ENCODE data around the gene OSGEP.

DNA sequence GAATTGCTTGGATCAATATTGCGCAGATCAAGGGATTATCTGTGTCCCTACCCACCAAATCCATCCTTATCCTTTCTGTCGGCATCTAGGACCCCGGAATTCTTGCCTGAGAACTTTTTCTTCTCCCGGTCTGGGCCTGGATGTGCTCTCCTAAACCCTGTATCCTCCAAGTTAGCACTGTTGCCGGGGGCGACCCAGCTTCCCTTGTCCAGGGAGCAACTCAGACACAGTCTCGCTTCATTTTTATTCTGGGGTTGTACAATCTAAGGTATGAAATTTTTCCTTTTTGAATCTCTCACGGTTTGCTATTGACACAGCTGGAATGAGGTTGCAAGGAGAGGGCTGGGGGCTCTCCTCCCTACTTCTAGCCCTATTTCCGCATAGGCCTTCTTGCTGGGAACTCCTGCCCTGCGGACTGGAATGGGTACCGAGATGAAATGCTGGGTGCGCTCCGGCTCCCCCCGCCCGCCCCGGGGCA is 14.2 kb upstream of the OSGEP start:
- no peak for TF ChIP-seq ELF4 (IDR thresholded peaks at IDR 0.05)
- TF ChIP-seq FOXK2 (IDR thresholded peaks at IDR 0.05) = no peak
- TF ChIP-seq, protein P1, sequence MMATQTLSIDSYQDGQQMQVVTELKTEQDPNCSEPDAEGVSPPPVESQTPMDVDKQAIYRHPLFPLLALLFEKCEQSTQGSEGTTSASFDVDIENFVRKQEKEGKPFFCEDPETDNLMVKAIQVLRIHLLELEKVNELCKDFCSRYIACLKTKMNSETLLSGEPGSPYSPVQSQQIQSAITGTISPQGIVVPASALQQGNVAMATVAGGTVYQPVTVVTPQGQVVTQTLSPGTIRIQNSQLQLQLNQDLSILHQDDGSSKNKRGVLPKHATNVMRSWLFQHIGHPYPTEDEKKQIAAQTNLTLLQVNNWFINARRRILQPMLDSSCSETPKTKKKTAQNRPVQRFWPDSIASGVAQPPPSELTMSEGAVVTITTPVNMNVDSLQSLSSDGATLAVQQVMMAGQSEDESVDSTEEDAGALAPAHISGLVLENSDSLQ (IDR thresholded peaks at IDR 0.05) = no peak
- TF ChIP-seq SP1 (IDR thresholded peaks at IDR 0.05) = no peak
- TF ChIP-seq HDGF (IDR thresholded peaks at IDR 0.05; ENCODE audit: borderline replicate concordance) = no peak
- TF ChIP-seq NFRKB (IDR thresholded peaks at IDR 0.05) = no peak
- TF ChIP-seq FOXM1 (IDR thresholded peaks at IDR 0.05; ENCODE audit: borderline replicate concordance) = no peak
